Iris pigment epithelial cell (primary cell): ENCODE data around the gene SLC22A23.

Source experiments
- DNase-seq: peaks from one replicate; pipeline ENCODE4 v3.0.0-alpha.2; 2011; ENCODE audit warnings: low read depth

The SLC22A23 gene

DNA sequence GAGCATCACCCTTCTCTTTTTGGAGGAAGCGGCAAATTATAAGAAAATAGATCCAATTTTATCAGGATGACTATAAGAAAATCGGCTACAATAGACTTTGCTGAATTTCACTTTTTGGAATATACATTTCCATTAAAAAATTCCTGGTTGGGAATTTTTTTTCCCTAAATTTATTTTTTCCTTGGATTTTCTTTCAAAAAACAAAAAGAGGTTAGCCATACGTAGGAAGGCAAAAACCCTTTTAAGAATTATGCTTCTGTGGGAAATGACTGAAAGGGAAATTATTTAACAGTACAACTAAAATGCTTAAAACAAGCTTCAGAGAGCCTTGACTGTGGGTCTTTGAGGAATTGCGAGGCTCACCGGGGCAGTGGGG is 86.9 kb downstream of the SLC22A23 start:
- DNase-seq = no peak

DNA sequence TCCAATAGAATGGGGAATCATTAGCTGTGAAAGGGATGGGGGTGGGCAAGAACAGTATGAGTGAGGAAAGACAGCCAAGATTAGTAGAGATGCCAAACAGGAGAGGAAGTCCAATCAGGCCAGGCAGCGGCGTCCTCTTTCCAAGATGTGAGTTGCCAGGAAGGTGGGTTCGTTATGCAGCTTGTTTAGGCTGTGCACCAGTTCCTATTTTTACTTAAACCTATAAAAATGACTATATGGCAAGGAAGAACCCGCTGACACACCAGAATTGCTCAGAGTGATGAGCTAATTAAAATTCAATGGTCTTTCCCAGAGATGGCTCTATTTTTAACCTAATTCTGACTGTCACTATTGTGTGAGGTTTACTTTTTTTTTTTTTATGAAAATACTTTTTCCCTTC is 88.2 kb downstream of the SLC22A23 start:
- DNase-seq = no peak

DNA sequence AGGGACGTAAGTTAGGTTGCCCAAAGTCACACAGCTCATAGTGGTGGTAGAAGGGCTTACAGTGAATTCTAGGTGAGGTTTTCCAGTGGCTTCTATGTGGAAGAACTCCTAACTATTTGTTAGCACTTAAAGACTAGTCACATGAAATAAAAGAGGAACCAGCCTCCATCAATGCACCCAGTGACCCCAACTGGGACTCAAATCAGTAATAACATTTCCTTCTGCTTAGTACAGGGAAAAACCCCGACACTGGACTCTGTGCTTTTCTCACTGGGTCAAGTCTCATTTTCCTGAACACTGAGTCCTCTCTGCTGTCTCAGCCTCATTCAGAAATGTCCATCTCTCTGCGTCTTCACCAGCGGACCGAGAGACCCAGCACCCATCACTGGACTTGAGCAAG is 89.2 kb downstream of the SLC22A23 start:
- DNase-seq = no peak

DNA sequence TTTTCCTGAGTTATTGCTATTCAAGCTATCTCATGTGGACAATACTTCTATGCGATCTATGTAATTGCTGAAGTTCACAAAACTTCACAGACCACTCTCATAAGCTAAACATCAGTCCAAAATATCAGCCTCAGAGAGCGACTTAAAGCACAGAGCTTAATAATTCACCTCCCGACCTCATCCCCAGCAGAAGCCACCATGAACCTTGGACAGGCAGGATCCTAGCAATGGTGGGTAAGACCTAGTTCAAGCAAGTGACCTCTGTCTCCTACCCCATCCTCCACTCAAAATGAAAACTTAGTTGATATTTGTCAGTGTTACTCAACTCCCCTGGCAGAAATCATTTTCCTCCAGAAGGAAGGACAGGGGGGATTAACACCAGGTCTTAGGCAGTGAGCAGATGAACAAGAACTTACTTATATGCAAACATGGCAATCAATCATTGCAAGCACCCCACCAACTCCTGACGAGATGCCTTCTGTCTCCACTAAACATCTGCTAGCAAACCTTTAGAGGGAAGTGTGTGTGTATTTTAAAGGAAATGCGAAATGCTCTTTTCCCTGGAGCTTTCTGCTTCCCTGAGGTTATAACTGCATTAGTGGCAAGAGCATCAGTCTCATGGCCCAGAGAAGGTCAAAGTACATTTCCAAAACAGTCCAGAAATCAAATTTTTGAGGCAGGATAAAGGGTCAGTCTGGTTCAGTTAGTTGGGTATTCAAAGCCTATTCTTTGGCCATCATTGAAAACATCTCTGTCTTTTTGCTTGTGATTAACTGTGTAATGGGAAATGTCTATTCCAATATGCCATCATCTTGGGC is 90.0 kb downstream of the SLC22A23 start:
- DNase-seq = no peak

DNA sequence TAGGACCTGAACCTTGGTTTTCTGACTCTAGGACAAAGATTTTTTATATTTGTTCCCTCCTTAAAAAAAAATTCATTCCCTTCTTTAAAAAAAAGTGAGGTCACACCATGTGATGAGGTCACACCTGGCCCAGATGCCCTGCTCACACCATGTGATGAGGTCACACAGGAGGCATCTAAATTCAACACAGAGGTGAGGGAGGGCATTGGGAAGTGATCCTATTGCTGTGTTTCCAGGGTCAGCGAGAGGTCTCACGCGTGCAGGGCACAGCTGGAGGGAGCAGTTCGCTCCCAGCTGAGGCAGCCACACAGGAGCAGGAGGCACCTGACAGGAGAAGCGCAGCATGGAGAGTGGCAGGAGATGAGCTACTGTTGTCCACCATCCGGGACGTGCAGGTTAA is 92.5 kb downstream of the SLC22A23 start:
- no peak for DNase-seq

DNA sequence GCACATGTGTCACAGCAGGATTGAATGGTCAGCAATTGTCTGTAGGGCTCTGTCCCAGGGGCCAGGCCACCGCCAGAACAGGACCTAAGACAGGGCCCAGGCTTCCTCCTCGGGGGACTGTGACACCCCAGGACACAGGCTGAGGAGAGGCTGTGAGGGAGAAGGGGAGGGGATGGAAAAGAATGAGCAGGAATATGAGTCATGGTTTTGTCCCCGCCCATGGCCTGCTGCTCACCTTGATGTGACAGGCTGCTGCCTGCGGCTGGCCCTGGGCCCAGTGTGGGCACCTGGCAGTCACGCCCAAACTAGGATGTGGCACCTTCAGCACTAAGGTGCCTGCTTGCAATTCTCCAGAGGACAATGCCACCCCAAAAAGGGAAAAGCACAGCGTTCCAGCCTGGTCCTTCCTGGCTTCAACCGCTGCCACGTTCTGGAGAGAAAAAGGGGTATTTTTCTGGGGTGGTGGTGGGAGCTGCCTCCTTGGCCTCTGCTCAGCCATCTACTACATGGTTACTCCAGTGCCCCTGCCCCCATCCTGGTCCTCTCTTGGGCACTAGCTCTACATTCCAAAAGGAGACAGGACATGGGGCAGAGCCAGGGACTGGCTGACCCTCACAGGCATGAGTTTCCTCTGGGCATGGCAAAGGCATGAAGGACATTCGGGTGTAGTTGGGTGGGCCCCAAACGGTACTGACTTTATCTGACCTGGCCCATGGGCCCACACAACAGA is 93.4 kb downstream of the SLC22A23 start:
- DNase-seq = no peak

DNA sequence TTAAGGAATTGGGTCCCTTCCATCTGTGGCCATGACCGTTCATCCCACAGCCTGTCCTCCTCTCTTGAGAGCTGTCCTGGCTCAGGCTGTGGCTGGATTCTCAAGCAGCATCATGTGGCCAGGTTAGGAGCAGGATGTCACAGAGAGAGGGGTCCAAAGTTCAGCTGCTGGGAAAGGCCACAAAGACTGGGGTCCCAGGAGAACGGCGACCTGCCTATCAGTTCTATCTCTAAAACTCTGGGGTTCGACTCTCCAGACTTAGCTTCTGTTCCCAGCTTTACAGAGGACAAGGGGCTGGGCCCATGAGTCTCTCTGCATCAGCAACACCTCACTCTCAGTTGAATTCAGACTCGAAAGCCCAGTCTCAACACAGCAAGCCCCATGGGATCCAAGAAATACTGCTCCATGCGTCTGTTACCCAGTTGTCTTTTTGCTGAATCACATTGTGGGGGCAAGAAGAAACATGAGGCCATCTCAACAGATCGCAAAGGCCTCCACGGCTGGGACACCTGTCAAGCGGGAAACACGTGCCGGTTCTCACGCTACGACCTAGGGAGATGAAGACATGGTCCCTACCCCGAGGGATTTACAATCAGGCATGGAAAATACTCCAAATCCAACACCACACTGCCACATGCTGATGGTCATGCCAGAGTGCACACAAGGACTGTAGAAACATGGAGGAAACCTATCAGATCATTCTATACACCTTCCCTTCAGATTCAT is 95.4 kb downstream of the SLC22A23 start:
- no peak for DNase-seq

DNA sequence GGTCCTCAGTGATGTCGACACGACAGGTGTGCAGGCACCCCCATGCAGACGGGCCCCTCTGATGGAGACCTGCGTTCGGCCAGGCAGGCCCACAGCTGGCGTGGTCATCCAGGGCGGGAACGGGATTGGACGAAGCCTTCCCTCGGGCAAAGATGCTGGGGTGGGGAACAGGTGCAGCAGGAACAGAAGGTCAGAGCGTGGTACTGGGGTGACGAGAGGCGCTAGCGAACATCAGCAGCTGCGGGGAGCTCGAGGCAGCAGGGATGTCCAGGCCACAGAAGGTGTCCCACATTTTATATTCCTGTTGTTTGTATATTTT is 96.2 kb downstream of the SLC22A23 start:
- no peak for DNase-seq

DNA sequence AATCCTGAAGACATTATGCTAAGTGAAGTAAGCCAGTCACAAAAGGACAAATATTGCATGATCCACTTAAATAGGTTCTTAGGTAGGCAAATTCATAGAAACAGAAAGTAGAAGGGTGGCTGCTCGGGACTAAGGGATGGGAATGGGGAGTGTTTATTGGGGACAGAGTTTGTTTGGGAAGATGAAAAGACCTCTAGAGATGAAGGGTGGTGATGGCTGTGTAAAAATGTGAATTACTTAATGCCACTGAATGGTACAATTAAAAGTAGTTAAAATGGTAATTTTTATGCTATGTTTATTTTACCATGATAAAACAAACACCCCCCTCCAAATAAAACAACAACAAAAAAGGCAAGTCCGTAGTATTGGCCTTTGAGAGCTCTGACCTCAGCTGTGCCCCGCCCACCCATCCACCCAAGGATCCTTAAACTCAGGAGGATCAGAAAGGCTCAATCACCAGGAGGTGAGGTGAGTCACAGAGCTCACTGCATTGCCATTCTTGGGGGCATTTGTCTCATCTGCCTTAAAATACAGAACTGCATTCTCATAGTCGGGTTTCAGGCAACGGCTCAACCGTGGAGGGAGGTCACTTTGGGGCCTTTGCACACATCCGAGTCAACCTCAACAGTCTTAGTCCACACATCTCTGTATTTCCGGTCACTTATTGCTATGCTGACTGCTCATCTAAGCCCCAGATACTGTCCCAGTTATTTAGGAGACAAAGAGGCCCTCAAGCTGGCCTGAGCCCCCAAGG is 96.7 kb downstream of the SLC22A23 start:
- DNase-seq = no peak

DNA sequence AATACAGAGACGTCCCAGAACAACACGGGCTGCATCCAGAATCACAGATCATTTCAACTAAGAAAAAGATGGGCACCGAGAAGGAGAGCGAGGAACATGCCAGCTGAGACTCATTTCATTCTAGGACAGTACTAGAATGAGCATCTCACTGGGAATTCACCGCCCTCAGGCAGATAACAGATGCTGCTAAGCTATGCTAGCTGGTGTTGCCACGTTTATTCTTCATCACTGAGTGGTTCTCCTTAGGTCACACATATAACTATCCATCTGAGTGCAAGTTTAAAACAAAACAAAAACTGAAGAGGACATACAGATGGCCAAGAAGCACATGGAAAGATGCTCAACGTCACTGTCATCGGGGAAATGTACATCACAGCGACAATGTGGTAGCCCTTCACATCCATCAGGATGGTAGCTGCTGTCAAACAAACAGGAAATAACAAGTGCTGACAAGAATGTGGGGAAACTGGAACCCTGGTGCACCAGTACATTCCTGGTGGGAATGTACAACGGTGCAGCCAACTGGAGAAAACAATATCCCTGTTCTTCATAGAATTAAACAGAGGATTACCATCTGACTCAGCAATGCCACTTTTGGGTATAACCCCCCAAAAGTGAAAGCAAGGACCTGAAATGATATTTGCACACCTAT is 97.6 kb downstream of the SLC22A23 start:
- DNase-seq = no peak

DNA sequence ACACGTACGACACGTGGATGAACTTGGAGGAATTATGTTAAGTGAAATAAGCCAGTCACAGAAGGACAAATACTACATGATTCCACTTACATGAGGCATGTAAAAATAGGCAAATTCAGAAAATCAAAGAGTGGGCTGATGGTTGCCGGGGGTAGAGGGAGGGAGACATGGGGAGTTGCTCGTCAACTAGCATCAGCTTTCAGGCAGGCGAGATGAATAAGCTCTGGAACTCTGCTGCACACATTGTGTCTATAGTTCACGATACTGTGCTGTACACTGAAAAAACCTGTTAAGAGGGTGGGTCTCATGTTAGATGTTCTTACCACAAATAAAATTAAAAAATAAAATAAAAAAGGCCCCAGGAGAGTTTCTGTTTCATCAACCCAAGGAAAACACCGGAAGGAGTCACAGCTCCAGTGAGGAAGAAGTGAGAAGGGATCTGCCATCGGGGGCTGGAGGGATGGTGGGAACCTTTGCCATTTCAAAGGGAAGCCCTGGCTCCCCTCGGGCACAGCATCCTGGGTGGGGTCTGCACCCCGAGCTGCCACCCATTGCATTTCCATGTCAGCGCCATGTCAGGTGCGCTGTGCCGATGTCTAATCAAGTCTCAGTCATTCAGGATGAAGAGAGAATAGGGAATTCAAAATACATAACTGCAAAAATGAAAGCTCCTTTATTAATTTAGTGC is 98.3 kb downstream of the SLC22A23 start:
- no peak for DNase-seq

DNA sequence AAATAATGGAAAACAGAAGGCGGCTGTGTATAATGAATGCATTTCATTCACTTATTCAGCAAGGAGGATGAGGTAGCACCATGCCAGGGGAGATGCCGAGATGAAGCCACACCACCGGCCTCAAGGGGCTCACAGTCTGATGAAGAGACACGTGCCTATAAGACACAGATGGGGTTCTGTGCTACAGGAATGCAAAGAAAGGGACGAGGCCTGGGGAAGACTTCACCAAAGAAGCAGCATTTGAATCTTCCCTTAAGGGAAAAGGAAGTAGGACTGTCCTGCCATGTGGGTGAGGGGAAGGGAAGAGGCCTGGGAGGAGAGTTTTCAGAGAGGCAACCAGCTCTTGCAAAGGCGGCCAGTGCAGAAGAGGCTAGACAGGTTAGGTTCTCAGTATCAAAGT is 99.2 kb downstream of the SLC22A23 start:
- no peak for DNase-seq

DNA sequence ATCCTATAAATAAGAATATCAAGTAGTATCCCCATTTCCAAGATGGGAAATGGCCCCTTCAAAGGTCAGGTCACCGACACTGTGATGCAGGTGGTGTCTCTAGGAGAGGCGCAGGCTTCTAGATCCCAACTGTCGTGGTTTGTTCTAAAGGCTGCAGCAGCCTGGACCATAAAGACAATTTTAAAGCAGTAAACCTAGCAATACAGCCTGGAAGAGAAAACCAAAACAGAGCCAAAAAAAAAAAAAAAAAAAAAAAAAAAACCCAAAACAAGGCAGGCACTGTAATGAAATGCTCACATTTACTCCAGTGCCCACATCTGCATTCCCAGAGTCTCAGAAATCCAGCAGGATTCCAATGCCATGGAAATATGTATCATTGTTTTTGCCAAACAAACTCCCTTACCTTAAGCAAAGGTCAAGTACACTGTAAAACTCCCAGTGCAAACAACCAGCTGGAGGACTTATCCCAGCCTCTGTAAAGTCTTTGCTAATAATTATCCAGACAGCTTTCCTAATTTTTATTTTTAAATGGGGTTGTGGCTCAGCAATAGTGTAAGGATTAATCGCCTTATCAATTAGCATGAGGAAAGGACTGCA is 99.9 kb downstream of the SLC22A23 start:
- no peak for DNase-seq

DNA sequence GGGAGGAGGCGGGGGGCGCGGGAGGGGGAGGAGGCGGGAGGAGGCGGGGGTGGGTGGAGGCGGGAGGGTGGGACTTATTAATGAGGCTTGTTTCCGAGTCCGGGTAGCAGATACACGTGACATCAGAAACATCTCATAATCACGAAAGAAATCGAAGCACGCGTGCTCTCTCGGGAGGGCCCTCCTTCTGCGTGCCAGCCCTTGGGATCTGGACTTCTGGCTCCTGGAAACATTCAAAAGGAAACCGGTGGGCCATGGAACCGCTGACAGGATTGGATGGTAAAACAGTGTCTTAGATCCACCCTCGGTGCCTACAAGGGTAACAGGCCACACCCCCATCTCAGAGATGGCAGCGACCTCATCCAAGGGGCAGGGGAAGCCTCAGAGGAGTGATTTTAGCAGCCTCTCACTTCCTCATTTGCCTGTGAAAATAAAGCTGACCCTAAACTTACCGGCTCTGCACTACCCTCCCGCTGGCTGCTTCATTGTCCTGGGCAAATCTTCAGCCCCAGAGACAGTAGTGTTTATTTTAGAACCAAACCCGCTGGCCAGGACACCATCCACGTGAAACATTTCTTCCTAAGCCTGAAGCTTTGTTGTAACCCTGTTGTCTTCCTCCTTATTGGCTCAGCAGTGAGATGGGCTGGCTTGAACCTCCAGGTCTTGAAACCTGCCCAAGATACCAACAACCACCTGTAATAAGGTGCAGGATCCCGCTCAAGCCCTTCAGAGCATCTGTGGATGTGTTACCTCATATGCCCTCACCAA is 100.6 kb downstream of the SLC22A23 start:
- DNase-seq = peak; percentile 58

DNA sequence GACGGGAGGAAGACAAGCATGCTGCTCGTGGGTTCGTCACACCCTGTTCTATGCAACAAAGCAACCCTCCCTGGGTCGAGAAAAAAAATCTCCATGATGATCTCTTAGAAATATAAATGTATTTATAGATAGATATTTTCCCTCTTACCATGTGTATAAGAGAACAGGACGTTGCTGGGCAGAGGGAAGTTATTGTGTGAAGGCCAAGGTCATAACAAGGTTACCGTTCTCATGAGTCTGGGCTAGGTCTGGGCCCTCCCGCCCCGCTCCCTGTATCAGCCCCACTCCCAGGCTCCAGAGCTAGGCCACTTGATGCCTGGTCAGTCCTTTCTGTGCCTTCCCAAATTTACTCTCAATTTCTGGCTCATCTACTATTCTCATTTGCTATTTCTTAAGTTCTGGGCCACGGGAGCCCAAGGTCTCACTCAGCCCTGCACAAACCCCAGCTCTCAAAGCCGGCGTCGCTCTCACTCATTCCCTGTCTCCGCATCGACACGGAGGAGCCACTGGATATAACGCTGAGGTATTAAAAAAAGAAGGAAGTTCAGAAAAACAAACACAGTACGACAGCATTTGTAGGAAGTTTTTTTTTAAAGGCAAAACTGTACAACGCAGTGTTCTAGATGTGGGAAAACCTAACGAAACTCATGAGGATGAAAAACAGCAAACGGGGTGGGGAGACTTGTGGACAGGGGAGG is 101.3 kb downstream of the SLC22A23 start:
- DNase-seq = peak; percentile 14

DNA sequence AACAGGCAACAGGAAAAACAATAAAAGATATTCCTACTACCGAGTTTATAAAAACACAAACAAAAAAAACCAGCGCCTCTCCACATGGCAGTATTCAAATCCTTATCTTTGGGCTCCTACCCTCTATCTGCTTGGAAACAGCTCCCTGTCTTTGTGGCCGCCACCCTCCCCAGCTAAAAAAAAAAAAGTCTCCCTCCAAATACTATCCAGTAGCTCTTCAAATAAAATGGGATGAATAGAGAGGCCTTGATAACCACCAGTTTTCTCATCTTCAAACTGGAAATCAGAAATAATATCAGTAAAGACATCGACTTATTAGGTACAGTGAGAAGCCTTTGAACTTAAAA is 101.9 kb downstream of the SLC22A23 start:
- DNase-seq = no peak

DNA sequence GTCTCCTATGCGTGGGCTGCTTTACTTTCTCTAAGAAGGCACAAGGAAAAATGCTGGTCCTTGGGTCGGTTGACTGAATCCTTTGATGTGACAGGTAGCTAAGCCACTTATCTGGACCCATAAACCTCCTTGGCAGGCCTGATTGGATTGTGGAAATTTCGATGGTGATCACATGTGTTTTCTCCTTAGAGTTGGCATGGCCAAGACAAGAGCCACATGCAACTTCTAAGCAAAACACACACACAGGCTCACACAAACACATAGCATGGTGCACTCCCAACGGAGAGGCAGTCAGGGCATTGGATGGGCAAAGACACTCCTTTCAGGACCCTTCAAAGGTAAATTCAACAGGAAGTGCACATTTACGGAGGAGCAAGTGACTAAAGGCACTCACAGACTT is 102.9 kb downstream of the SLC22A23 start:
- no peak for DNase-seq

DNA sequence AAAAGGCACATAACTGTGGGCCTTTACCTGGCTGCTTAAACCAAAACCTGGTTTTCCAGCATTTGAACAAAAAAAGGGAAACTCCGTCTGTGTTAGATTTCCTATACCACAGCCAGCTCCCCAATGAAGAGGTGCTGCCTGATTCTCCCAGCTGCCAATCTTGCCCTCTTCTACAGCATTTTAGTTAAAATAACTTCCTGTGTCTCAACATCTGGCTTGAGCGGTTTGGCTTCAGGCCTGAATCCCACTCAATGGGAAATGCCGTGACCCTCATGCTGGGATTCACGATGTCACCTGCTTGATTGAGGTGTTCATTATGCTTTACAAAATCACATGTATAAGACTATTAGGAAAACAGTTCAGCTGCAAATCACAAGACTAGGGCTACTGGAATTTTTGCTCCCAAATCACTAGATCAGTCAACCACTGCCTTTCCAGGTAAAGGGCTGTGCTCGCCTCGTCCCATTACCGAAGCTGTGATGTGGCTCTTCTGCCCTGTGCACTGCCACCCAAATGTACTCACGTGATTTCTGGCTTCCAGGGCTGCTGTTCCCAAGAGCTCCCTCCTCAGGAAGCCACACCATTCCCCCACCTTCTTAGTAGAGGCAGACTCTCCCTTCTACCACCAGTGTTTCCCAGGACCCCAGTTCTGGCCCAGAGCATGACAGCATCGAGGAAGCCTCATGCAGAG is 103.5 kb downstream of the SLC22A23 start:
- DNase-seq = no peak

DNA sequence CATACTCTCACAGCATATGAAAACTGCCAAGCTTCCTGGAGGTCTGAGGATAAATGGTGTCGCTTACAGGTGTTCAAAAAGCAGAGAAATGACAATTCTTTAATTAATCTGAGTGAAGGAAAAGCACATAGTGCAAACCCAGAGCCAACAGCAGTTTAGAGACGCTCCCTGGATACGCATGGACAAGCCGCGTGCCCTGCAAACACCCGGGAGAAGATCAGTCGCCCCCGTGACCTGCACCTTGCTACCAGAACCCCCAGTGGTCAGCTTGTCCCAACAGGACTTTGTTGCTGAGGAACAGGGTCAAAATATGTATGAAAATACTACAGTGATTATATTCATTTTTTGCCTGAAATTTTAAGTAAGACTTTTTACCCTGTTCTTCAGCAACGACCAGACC is 104.2 kb downstream of the SLC22A23 start:
- DNase-seq = no peak
